B cell (primary cell): ENCODE measurements around the gene C14orf180.

Source experiments
- EZH2 ChIP-seq: IDR thresholded peaks from 2 replicates; pipeline ENCODE4 v1.6.1; 2012; ENCODE audit warnings: borderline replicate concordance, low read depth, mild to moderate bottlenecking, moderate library complexity, low read length; ENCODE audit not compliant: insufficient read depth, poor library complexity, severe bottlenecking
- TF ChIP-seq, protein P1 (sequence below): fragments of 200-600 bp; IDR thresholded peaks from one replicate; pipeline ENCODE4 v1.8.0; 2022; ENCODE audit warnings: antibody characterized with exemption, mild to moderate bottlenecking

GRCh38 chr14:104541905-104542465 lies 37.6 kb upstream of the C14orf180 start:
- no peak for TF ChIP-seq EZH2
- TF ChIP-seq, protein P1, sequence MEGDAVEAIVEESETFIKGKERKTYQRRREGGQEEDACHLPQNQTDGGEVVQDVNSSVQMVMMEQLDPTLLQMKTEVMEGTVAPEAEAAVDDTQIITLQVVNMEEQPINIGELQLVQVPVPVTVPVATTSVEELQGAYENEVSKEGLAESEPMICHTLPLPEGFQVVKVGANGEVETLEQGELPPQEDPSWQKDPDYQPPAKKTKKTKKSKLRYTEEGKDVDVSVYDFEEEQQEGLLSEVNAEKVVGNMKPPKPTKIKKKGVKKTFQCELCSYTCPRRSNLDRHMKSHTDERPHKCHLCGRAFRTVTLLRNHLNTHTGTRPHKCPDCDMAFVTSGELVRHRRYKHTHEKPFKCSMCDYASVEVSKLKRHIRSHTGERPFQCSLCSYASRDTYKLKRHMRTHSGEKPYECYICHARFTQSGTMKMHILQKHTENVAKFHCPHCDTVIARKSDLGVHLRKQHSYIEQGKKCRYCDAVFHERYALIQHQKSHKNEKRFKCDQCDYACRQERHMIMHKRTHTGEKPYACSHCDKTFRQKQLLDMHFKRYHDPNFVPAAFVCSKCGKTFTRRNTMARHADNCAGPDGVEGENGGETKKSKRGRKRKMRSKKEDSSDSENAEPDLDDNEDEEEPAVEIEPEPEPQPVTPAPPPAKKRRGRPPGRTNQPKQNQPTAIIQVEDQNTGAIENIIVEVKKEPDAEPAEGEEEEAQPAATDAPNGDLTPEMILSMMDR, result no peak
